Measurements from ENCODE around the gene SKAP2. TPM values are rescaled to one million over a fixed set of nuclear protein-coding genes. Genes with fewer than 3 reads are reported as not detected.

Gene SKAP2
- total RNA-seq, 1 donor from 2014 or later, result 50.2 TPM

- H3K27me3 ChIP-seq, result no peaks in the 10 kb centered on the region
- intact Hi-C loops (cut with DNase I), result no loop called here
- no peak for TF ChIP-seq CTCF (IDR thresholded peaks at IDR 0.05)
Observed at GRCh38 chr7:26729150-26729775, 135.1 kb downstream of the SKAP2 start.

GRCh38 chr7:26726051-26726450, 138.3 kb downstream of the SKAP2 start:
- Histone ChIP-seq H3K36me3 (peaks cover 0 to 4% of the 10 kb centered on the region in 2 donors), H3K4me3 (no peak overlapping the region), H3K27me3 (no peaks in the 10 kb centered on the region), H3K4me1 (no peaks in the 10 kb centered on the region), H3K27ac (no peak overlapping the region), H3K9me3 (no peaks in the 10 kb centered on the region)
- no peak for TF ChIP-seq CTCF (IDR thresholded peaks at IDR 0.05)
- intact Hi-C loops (cut with DNase I), result no loop called here
- DNase-seq (ENCODE audit: low spot score in 2 of 2), result no peak

More at GRCh38 chr7:26729150-26729775, 135.1 kb downstream of the SKAP2 start:
- Histone ChIP-seq H3K27ac (no peak overlapping the region), H3K4me1 (no peaks in the 10 kb centered on the region), H3K9me3 (no peaks in the 10 kb centered on the region), H3K36me3 (peaks cover 0 to 4% of the 10 kb centered on the region in 2 donors), H3K4me3 (no peak overlapping the region)
- DNase-seq (ENCODE audit: low spot score in 2 of 2), result no peak

GRCh38 chr7:26724795-26725194, 139.6 kb downstream of the SKAP2 start:
- no peak for TF ChIP-seq CTCF (IDR thresholded peaks at IDR 0.05)
- Histone ChIP-seq H3K27ac (no peak overlapping the region), H3K4me3 (no peak overlapping the region), H3K4me1 (no peaks in the 10 kb centered on the region), H3K36me3 (peaks cover 0 to 4% of the 10 kb centered on the region in 2 donors), H3K9me3 (no peaks in the 10 kb centered on the region), H3K27me3 (no peaks in the 10 kb centered on the region)
- intact Hi-C loops (cut with DNase I), result no loop called here
- DNase-seq (ENCODE audit: low spot score in 2 of 2), result no peak

GRCh38 chr7:26723129-26723528, 141.3 kb downstream of the SKAP2 start:
- H3K36me3 ChIP-seq, result peaks cover 0 to 4% of the 10 kb centered on the region in 2 donors

GRCh38 chr7:26721450-26721849, 142.9 kb downstream of the SKAP2 start:
- DNase-seq (ENCODE audit: low spot score in 2 of 2), result no peak
- H3K9me3 ChIP-seq, result no peaks in the 10 kb centered on the region
- H3K27ac ChIP-seq, result no peak overlapping the region
- no peaks in the 10 kb centered on the region for H3K4me1 ChIP-seq
- TF ChIP-seq CTCF (IDR thresholded peaks at IDR 0.05), result no peak
- no peak overlapping the region for H3K4me3 ChIP-seq
- intact Hi-C loops (cut with DNase I), result no loop called here
- H3K27me3 ChIP-seq, result no peaks in the 10 kb centered on the region
- H3K36me3 ChIP-seq, result peaks cover 0 to 4% of the 10 kb centered on the region in 2 donors

More at GRCh38 chr7:26723129-26723528, 141.3 kb downstream of the SKAP2 start:
- Histone ChIP-seq H3K27me3 (no peaks in the 10 kb centered on the region), H3K4me3 (no peak overlapping the region), H3K9me3 (no peaks in the 10 kb centered on the region), H3K4me1 (no peaks in the 10 kb centered on the region), H3K27ac (no peak overlapping the region)
- DNase-seq (ENCODE audit: low spot score in 2 of 2), result no peak
- TF ChIP-seq CTCF (IDR thresholded peaks at IDR 0.05), result no peak
- intact Hi-C loops (cut with DNase I), result no loop called here
